GM18517 (cell line): ENCODE data around the gene LGMN.
"Not testable (repeated sequence)": the region's sequence is repeated elsewhere in the genome, so short reads cannot be mapped to it uniquely, and the experiment has no call there.

ENCODE experiments used
- ATAC-seq: cut with Tn5 transposase; IDR thresholded peaks from one replicate; pipeline ENCODE4 v1.9.1; 2021; ENCODE audit warnings: mild to moderate bottlenecking, moderate library complexity; ENCODE audit not compliant: unreplicated experiment

Gene LGMN

DNA sequence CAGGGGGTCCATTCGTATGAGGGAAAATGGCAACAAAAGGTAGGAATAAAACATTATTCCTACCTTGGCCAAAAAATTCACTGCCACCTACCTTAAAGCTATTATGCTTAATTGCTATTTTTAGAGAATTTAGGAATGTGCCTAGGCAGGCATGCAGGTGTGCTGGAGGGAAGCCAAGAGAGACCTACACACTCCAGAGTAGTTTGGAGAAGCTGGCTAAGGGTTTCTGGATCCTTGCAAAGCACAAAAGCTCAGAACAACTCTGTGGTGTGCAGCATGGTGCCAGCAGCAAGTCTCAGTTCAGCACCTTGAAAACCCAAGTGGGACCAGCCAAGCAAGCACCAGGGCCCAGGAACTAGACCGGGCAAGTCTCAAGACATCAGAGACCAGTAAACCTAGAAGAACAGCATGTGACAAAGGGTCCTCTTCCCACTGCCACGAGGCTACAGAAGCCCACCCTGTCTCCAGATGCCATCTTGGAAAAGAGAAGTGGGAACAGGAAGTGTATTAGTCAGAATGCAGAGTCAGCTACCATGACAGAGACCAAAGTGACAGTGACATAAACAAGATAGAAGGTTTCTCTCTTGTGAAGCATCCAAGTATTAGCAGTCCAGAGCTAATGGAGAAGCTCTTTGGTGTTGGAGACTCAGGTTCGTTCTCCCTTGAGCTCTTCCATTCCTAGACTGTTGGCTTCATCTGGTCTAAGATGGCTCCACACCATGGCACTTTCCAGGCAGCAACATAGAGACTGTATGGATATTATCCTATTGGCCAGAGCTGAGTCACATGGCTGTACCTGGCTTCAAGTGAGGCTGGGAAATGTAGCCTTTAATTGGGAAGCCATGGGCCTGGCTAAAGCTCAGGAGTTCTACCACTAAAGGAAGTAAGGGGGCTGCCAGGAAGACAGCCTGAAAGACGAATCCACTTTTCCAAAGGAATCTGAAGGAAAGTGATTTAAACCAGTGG, 15.5 kb upstream of the LGMN start:
- not testable (repeated sequence) for ATAC-seq

GRCh38 chr14:92760524-92760805, 12.0 kb upstream of the LGMN start:
- ATAC-seq, result no peak

GRCh38 chr14:92759679-92760523, 11.5 kb upstream of the LGMN start:
- peak; percentile 54 for ATAC-seq

DNA sequence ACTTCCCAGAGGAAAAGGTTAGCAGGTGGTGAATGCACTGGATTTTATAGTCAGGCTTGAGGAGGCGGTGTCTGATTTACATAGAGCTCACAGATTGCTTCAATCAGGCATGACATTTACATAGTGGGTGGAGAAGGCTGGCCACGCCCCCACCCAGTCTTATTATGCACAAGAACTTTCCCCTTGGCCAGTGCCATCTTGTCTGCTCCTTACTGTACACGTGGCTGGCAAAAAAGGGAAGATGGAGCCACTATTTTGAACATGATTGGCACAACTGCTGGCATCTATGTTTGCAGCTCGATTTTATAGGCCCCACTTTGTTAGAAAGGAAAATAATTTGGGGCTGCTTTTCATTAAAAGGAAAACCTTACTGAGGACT, 10.9 kb upstream of the LGMN start:
- peak; percentile 21 for ATAC-seq

DNA sequence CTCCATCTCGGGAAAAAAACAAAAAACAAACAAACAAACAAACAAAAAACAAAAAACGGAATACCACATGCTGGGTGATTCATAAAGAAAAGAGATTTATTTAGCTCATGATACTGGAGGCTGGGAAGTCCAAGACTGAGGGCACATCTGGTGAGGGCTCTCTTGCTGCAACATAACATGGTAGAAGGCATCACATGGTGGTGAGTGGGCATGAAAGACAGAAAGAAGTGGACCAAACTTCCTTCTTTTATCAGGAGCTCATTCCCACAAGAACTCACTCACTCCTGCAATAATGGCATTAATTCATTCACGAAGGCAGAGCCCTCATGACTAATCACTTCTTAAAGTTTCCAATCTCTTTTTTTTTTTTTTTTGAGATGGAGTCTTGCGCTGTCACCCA, 8.0 kb upstream of the LGMN start:
- ATAC-seq, result no peak

DNA sequence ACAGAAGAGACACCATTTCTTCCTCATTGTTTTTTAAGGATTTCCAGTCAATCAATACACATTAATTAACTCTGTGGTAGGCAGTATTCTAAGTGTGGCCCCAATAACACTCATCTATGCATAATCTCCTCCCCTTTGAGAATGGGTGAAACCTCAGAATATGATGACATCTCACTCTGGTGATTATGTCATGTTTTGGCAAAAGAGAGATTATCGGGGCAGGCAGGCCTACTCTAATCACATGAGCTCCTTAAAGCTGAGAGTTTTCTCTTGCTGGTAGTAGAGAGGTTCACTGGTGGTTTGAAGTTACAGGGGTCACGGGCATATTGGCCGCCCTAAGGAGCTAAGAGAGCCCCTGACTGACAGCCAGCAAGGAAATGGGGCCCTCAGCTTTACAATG, 7.1 kb upstream of the LGMN start:
- no peak for ATAC-seq

- no peak for ATAC-seq
Observed at GRCh38 chr14:92754966-92755365, 6.5 kb upstream of the LGMN start.

GRCh38 chr14:92753250-92753649, 4.8 kb upstream of the LGMN start:
- ATAC-seq, result no peak

DNA sequence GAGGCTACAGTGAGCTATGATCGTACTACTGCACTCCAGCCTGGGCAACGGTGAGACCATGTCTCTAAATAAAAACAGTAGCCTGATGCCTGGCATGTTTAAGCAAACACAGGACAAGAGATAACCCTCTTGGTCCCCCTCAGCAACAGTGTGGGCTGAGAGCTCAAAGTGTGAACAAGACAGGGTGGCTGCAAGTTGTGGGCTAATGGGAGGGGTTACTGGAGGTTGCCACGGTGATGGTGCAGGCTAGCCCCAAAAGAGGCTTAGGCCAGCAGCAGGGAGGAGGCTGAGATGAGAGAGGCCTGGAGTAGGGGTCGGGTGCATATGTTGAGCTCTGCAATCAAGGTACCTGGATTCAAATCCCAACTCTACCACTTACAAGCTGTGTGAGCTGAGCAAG, 3.4 kb upstream of the LGMN start:
- no peak for ATAC-seq

DNA sequence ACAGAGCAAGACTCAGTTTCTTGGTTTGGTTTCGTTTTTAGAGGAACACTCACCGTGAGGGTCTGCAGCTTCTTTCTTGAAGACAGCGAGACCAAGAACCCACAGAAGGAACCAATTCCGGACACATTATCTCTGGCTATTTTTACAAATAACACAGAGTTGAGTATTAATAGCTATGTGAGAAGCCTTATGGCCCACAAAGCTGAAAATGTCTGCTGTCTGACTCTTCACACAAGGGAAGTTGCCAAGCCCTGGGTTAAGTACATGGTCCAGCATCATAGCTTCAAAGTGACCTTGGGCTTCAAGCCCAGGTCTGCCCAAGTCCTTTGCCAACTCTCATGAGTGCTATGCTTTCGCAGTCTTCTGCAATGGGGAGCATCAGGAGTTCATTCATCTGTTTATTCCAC, 2.6 kb upstream of the LGMN start:
- ATAC-seq, result no peak

DNA sequence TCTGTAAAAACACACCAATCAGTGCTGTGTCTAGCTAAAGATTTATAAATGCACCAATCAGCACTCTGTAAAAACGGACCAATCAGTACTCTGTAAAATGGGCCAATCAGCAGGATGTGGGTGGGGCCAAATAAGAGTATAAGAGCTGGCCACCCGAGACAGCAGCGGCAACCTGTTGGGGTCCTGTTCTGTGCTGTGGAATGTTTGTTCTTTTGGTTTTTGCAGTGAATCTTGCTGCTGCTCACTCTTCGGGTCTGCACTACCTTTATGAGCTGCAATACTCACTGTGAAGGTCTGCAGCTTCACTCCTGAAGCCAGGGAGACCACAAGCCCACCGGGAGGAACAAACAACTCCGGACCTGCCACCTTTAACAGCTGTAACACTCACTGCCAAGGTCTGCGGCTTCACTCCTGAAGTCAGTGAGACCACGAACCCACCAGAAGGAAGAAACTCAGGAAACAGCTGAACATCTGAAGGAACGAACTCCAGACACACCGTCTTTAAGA, 1.8 kb upstream of the LGMN start:
- ATAC-seq, result not testable (repeated sequence)

GRCh38 chr14:92747701-92748258, 647 bp downstream of the LGMN start:
- ATAC-seq, result no peak

- no peak for ATAC-seq
Observed at GRCh38 chr14:92744198-92744597, 4.2 kb downstream of the LGMN start.

GRCh38 chr14:92740440-92740839, 8.0 kb downstream of the LGMN start:
- no peak for ATAC-seq

DNA sequence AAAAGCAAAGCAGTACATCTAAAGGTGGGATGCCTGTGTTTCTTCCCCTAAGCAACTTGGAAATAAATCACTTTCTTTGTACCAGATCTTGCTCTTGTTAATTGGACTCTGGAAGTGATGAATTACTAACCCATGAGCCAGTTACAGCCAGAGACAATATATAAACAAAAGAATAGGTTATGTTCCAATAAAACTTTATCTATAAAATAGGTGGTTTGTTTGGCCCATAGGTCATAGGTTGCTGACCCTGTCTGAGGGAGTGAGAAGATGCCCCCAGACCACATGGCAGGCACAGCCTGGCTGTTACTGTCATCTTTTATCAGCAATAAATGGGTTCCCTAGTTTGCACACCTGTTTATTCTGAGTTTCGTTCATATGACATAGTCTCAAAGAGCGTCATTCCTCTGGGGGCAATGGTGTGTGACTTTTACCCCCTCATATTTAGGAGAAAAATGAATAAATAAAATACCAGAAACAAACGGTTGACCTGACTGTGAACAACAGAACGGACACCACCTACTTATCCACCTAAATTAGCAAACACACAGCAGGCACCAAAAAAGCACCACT, 10.7 kb downstream of the LGMN start:
- ATAC-seq, result no peak

GRCh38 chr14:92737206-92737605, 11.2 kb downstream of the LGMN start:
- ATAC-seq, result no peak

GRCh38 chr14:92735344-92735743, 13.1 kb downstream of the LGMN start:
- ATAC-seq, result no peak

- no peak for ATAC-seq
Observed at GRCh38 chr14:92734618-92735017, 13.8 kb downstream of the LGMN start.

- no peak for ATAC-seq
Observed at GRCh38 chr14:92733007-92733406, 15.4 kb downstream of the LGMN start.

DNA sequence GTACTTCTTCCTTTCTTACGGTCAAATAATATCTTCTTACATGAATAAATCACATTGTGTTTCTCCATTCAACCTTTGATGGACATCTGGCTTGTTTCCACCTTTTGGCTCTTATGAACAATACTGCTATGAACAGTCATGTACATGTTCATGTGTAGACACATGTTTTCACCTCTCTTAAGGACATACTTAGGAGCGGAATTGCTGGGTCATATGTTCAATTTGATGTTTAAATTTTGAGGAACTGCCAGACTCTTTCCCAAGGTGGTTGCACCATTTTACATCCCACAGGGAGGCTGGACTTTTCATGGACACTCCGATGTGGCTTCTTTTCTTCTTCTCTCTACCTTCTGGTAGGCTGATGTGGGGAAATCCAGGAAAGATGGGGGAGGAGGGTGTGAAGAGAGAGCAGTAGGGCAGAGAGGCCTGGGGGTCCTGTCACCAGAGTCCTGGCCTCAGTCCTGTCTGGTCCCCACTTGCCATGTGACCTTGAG, 16.8 kb downstream of the LGMN start:
- no peak for ATAC-seq
